Upper lobe of left lung (tissue), 4 donors: ENCODE measurements around the gene MVB12B.

Experiments
- EP300 ChIP-seq, 4 donors: sonication (generic); formaldehyde crosslinking; IDR thresholded peaks; one replicate each; pipeline ENCODE4 v1.5.1; 2017; ENCODE audit warnings: antibody characterized with exemption in 4 of 4, control low read depth in 2 of 4
- POLR2AphosphoS5 ChIP-seq, 2 donors: sonication (generic); formaldehyde crosslinking; IDR thresholded peaks; one replicate each; pipeline ENCODE4 v1.5.1; 2017; ENCODE audit warnings: antibody characterized with exemption in 2 of 2
- TF ChIP-seq, protein P1 (sequence below), 6 experiments: fragments of 450-650 bp in 4 of 6; fragments of 200-600 bp in 2 of 6; sonication (generic) in 2 of 6; IDR thresholded peaks; one replicate each; pipeline ENCODE4 v1.5.1; 2016 to 2019; ENCODE audit warnings: antibody characterized with exemption in 6 of 6

GRCh38 chr9:126347093-126347492 lies 20.5 kb downstream of the MVB12B start:
- TF ChIP-seq, protein P1, sequence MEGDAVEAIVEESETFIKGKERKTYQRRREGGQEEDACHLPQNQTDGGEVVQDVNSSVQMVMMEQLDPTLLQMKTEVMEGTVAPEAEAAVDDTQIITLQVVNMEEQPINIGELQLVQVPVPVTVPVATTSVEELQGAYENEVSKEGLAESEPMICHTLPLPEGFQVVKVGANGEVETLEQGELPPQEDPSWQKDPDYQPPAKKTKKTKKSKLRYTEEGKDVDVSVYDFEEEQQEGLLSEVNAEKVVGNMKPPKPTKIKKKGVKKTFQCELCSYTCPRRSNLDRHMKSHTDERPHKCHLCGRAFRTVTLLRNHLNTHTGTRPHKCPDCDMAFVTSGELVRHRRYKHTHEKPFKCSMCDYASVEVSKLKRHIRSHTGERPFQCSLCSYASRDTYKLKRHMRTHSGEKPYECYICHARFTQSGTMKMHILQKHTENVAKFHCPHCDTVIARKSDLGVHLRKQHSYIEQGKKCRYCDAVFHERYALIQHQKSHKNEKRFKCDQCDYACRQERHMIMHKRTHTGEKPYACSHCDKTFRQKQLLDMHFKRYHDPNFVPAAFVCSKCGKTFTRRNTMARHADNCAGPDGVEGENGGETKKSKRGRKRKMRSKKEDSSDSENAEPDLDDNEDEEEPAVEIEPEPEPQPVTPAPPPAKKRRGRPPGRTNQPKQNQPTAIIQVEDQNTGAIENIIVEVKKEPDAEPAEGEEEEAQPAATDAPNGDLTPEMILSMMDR (IDR thresholded peaks at IDR 0.05): no peak
- TF ChIP-seq POLR2AphosphoS5 (IDR thresholded peaks at IDR 0.05) (no peak), EP300 (IDR thresholded peaks at IDR 0.05) (no peak)
